CD14-positive monocyte (primary cell): ENCODE data around the gene ING2. TPM values are rescaled to one million over a fixed set of nuclear protein-coding genes. Genes with fewer than 3 reads are reported as not detected.

Experiments
- DNase-seq, 3 donors: peaks; one replicate each; pipeline ENCODE4 v3.0.0-alpha.2; 2011 to 2022
- H2AFZ ChIP-seq: 2 replicates; pipeline ENCODE4 v1.6.0; 2012; ENCODE audit warnings: mild to moderate bottlenecking, low read depth, low read length, inconsistent platforms; ENCODE audit not compliant: insufficient read depth, poor library complexity, severe bottlenecking
- H3K27ac ChIP-seq, 2 donors: 1 replicate in 1 of 2; 2 replicates in 1 of 2; pipeline ENCODE4 v1.5.1; 2012 to 2013; ENCODE audit warnings: low read length in 2 of 2, control low read depth in 1 of 2, inconsistent platforms in 1 of 2, low read depth in 1 of 2, mild to moderate bottlenecking in 1 of 2
- H3K27me3 ChIP-seq, 2 donors: one replicate each; pipeline versions ENCODE4 v1.6.0 to v1.6.1; 2011 to 2013; ENCODE audit warnings: low read length in 2 of 2; ENCODE audit not compliant: control insufficient read depth in 2 of 2, insufficient read depth in 2 of 2
- H3K36me3 ChIP-seq, 2 donors: replicated peaks in 1 of 2; 1 replicate in 1 of 2; 2 replicates in 1 of 2; pipeline versions ENCODE4 v1.5.1 to v1.6.1; 2012 to 2013; ENCODE audit warnings: low read length in 2 of 2, control low read depth in 1 of 2, inconsistent platforms in 1 of 2, mild to moderate bottlenecking in 1 of 2; ENCODE audit not compliant: insufficient read depth in 2 of 2, control insufficient read depth in 1 of 2
- H3K4me1 ChIP-seq, 2 donors: 1 replicate in 1 of 2; 2 replicates in 1 of 2; pipeline versions ENCODE4 v1.5.1 to v1.6.1; 2012 to 2013; ENCODE audit warnings: low read length in 2 of 2, control low read depth in 1 of 2, inconsistent platforms in 1 of 2, mild to moderate bottlenecking in 1 of 2, moderate library complexity in 1 of 2; ENCODE audit not compliant: insufficient read depth in 2 of 2, control insufficient read depth in 1 of 2
- H3K4me2 ChIP-seq: replicated peaks from 2 replicates; pipeline ENCODE3; 2012; ENCODE audit warnings: low read length, moderate library complexity, mild to moderate bottlenecking; ENCODE audit not compliant: poor library complexity, severe bottlenecking; ENCODE audit errors: extremely low read depth
- H3K4me3 ChIP-seq, 3 experiments: fragments of 200-600 bp in 1 of 3; sonication (generic) in 1 of 3; replicated peaks in 1 of 3; 1 replicate in 2 of 3; 2 replicates in 1 of 3; pipeline ENCODE4 v1.5.1; 2011 to 2013; ENCODE audit warnings: low read length in 3 of 3, mild to moderate bottlenecking in 3 of 3, control low read depth in 2 of 3, low read depth in 2 of 3, inconsistent platforms in 1 of 3, moderate library complexity in 1 of 3
- H3K79me2 ChIP-seq: 2 replicates; pipeline ENCODE4 v1.6.0; 2012; ENCODE audit warnings: mild to moderate bottlenecking, control low read depth, inconsistent platforms, low read length, moderate library complexity; ENCODE audit not compliant: insufficient read depth
- H3K9ac ChIP-seq: 2 replicates; pipeline ENCODE4 v1.6.0; 2017; ENCODE audit warnings: low read length, mild to moderate bottlenecking; ENCODE audit not compliant: insufficient read depth, poor library complexity, severe bottlenecking
- H3K9me3 ChIP-seq, 2 donors: replicated peaks in 1 of 2; 1 replicate in 1 of 2; 2 replicates in 1 of 2; pipeline versions ENCODE4 v1.5.1 to v1.6.1; 2012 to 2013; ENCODE audit warnings: low read length in 2 of 2, control low read depth in 1 of 2; ENCODE audit not compliant: control insufficient read depth in 1 of 2, insufficient read depth in 1 of 2
- H4K20me1 ChIP-seq: 2 replicates; pipeline ENCODE4 v1.6.0; 2012; ENCODE audit warnings: mild to moderate bottlenecking, low read length, control low read depth, moderate library complexity; ENCODE audit not compliant: insufficient read depth
- H3K27ac Mint-ChIP-seq, 7 donors: one replicate each; pipeline ENCODE4 v1.8.0; 2020; ENCODE audit warnings: mild to moderate bottlenecking in 7 of 7, mixed read lengths in 7 of 7, moderate library complexity in 6 of 7, inconsistent platforms in 2 of 7
- H3K27me3 Mint-ChIP-seq, 3 donors: one replicate each; pipeline ENCODE4 v1.8.0; 2021 to 2022; ENCODE audit warnings: low read depth in 3 of 3, mild to moderate bottlenecking in 3 of 3, mixed read lengths in 3 of 3, moderate library complexity in 3 of 3, inconsistent platforms in 1 of 3
- H3K36me3 Mint-ChIP-seq, 2 donors: one replicate each; pipeline ENCODE4 v1.8.0; 2020; ENCODE audit warnings: mixed read lengths in 2 of 2, inconsistent platforms in 1 of 2, mild to moderate bottlenecking in 1 of 2
- H3K4me1 Mint-ChIP-seq: one replicate; pipeline ENCODE4 v1.8.0; 2020; ENCODE audit warnings: mild to moderate bottlenecking, mixed read lengths
- H3K4me3 Mint-ChIP-seq, 2 donors: one replicate each; pipeline ENCODE4 v1.8.0; 2020; ENCODE audit warnings: mild to moderate bottlenecking in 2 of 2, mixed read lengths in 2 of 2, moderate library complexity in 1 of 2
- H3K9me3 Mint-ChIP-seq, 7 donors: one replicate each; pipeline ENCODE4 v1.8.0; 2020 to 2022; ENCODE audit warnings: mixed read lengths in 7 of 7, mild to moderate bottlenecking in 6 of 7, moderate library complexity in 6 of 7, inconsistent platforms in 2 of 7
- WGBS: methylation state at CpG from one replicate; pipeline ENCODE4 v1.1.5; 2013; ENCODE audit warnings: missing lambda C conversion rate; ENCODE audit not compliant: insufficient coverage; 5-methylcytosine and 5-hydroxymethylcytosine counted together
- intact Hi-C, 2 donors: fragments of 100-400 bp; cut with micrococcal nuclease; formaldehyde crosslinking; loops; one replicate each; pipeline versions ENCODE4 v1.15.0 to v1.15.1; 2023
- polyA plus RNA-seq, 3 donors: library from polyadenylated mRNA; depleted of rRNA in 1 of 3; unstranded in 2 of 3; stranded (reverse) in 1 of 3; fragments of 300-500 nt in 2 of 3; fragments of >200 nt in 1 of 3; fragmentation: Illumina TruSeq in 2 of 3; gene quantifications; 1 replicate in 2 of 3; 2 replicates in 1 of 3; pipeline ENCODE4 v1.2.3, GENCODE V29; 2012 to 2021
- TF ChIP-seq, protein P1 (sequence below): fragments of 200-600 bp; IDR thresholded peaks from one replicate; pipeline ENCODE4 v1.8.0; 2022; ENCODE audit warnings: antibody characterized with exemption, mild to moderate bottlenecking

ING2 gene
- polyA plus RNA-seq, 3 donors, result 6.6 to 12.2 (median 10.5) TPM

- Mint-ChIP-seq H3K36me3 (peaks cover 10 to 12% of the 10 kb centered on the region in 2 donors), H3K4me1 (peaks cover 16% of the 10 kb centered on the region), H3K27ac (peak overlapping the region; percentile 94 to 99 (median 98)), H3K9me3 (peaks cover 0 to 3% (median 0%) of the 10 kb centered on the region in 7 donors), H3K27me3 (peaks cover 0 to 2% (median 0%) of the 10 kb centered on the region in 3 donors), H3K4me3 (peak overlapping the region; percentile 92 to 94)
- Histone ChIP-seq H2AFZ (peak overlapping the region; percentile 88), H3K27ac (peak overlapping the region; percentile 89 to 96), H4K20me1 (peaks cover 9% of the 10 kb centered on the region), H3K9me3 (no peaks in the 10 kb centered on the region), H3K27me3 (no peaks in the 10 kb centered on the region), H3K79me2 (peaks cover 59% of the 10 kb centered on the region), H3K4me1 (peaks cover 10 to 23% of the 10 kb centered on the region in 2 donors), H3K36me3 (peaks cover 6 to 13% of the 10 kb centered on the region in 2 donors), H3K4me2 (peak overlapping the region; percentile 99), H3K4me3 (peak overlapping the region; percentile 90 to 96 (median 93)), H3K9ac (peak overlapping the region; percentile 90)
- DNase-seq, result no peak
- intact Hi-C loops, result loop anchor here (5.0 to 10.0 kb wide), 6 partner anchors 59 to 1698 kb away; partner anchors contain the start of genes CFAP97 (in 1 of the 2), IRF2 (in 1 of the 2), RWDD4 (in 1 of the 2) and SNX25 (in 1 of the 2)
- no CpG with 5 or more reads among the region's 14 CpGs for WGBS
- TF ChIP-seq, protein P1, sequence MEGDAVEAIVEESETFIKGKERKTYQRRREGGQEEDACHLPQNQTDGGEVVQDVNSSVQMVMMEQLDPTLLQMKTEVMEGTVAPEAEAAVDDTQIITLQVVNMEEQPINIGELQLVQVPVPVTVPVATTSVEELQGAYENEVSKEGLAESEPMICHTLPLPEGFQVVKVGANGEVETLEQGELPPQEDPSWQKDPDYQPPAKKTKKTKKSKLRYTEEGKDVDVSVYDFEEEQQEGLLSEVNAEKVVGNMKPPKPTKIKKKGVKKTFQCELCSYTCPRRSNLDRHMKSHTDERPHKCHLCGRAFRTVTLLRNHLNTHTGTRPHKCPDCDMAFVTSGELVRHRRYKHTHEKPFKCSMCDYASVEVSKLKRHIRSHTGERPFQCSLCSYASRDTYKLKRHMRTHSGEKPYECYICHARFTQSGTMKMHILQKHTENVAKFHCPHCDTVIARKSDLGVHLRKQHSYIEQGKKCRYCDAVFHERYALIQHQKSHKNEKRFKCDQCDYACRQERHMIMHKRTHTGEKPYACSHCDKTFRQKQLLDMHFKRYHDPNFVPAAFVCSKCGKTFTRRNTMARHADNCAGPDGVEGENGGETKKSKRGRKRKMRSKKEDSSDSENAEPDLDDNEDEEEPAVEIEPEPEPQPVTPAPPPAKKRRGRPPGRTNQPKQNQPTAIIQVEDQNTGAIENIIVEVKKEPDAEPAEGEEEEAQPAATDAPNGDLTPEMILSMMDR, result no peak
These were observed 1.5 kb downstream of the ING2 start for GRCh38 chr4:183506389-183506735.

DNA sequence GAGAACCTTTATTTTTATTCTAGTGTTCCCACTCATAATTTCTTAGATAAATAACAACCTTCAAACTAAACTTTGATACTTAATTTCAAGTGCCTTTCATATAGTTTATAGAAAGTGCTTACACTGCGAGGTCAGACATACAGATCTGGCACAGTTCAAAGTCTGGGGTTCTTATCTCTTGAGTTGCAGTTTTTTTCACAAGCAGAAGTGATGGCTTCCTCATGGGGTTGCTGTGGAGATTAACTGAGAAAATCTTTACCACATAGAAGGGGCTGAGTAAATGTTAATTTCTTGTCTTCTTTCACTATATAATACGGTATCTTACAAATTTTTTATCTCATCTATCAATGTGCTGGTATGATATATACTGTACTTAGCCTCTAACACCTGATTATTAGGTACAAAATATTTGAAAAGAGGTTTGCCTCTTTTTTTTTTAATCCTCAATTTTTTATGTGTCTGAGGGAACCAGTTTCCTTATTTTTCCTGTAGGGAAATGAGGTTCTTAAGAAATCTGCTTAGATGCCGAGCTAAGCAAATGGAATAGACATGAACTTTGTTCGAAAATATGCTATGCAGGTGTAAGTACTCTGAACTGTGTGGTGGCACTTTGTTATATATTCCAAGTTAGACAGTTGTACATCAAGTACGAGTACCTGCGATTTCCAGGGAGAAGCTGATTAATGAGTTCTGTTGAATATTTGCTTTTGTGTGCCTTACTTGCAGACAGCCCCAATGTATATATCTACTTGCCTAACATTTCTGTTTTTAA, 3.3 kb downstream of the ING2 start:
- Mint-ChIP-seq H3K9me3 (peaks cover 0 to 3% (median 0%) of the 10 kb centered on the region in 7 donors), H3K27me3 (peaks cover 0 to 2% (median 0%) of the 10 kb centered on the region in 3 donors), H3K36me3 (peaks cover 16 to 18% of the 10 kb centered on the region in 2 donors), H3K4me3 (no peak overlapping the region), H3K27ac (peak overlapping the region in 3 of 7 donors; percentile 1 to 70 (median 27)), H3K4me1 (peaks cover 12% of the 10 kb centered on the region)
- Histone ChIP-seq H4K20me1 (peaks cover 9% of the 10 kb centered on the region), H3K79me2 (peaks cover 50% of the 10 kb centered on the region), H2AFZ (no peak overlapping the region), H3K27me3 (no peaks in the 10 kb centered on the region), H3K36me3 (peaks cover 10 to 21% of the 10 kb centered on the region in 2 donors), H3K27ac (no peak overlapping the region), H3K4me3 (no peak overlapping the region), H3K9ac (no peak overlapping the region), H3K9me3 (no peaks in the 10 kb centered on the region), H3K4me1 (peaks cover 7 to 18% of the 10 kb centered on the region in 2 donors), H3K4me2 (no peak overlapping the region)
- TF ChIP-seq, protein P1, result no peak
- DNase-seq, result no peak
- intact Hi-C loops, result loop anchor here (5.0 to 10.0 kb wide), 6 partner anchors 61 to 1697 kb away; partner anchors contain the start of genes CFAP97 (in 1 of the 2), IRF2 (in 1 of the 2), RWDD4 (in 1 of the 2) and SNX25 (in 1 of the 2)
- 50% methylated on average over 2 of the region's 6 CpGs for WGBS
